GM12878 (cell line): Measurements from ENCODE around the gene KAT2B. TPM values are rescaled to one million over a fixed set of nuclear protein-coding genes. Genes with fewer than 3 reads are reported as not detected.

Experiments used
- ATAC-seq: fragments of 200-7000 bp; cut with Tn5 transposase; 3 replicates; pipeline ENCODE4 v1.9.1; 2020; ENCODE audit warnings: mild to moderate bottlenecking, moderate library complexity
- BruUV-seq: library from RNA; stranded (reverse); fragments of 400-500 nt; replicated peaks from 2 replicates; lab custom pipeline; 2021; lab: Mats Ljungman, UMichigan
- CTCF ChIA-PET: fragments of 300-600 bp; sonication (Branson Sonifier 250); formaldehyde crosslinking; extraction: SDS; loops from one replicate; lab custom pipeline; 2021; ENCODE audit warnings: inconsistent platforms; lab: Yijun Ruan, JAX
- POLR2A ChIA-PET: fragments of 350-600 bp; formaldehyde crosslinking; extraction: SDS; loops from one replicate; lab custom pipeline; 2021; ENCODE audit warnings: inconsistent platforms; lab: Charles Lee
- RAD21 ChIA-PET: fragments of 300-600 bp; sonication (Branson Sonifier 250); formaldehyde crosslinking; loops from one replicate; lab custom pipeline; 2023; ENCODE audit warnings: antibody characterized with exemption; ENCODE audit not compliant: unreplicated experiment; lab: Charles Lee
- SMC1A ChIA-PET: fragments of 300-600 bp; sonication (Branson Sonifier 250); formaldehyde crosslinking; loops from one replicate; lab custom pipeline; 2023; ENCODE audit not compliant: unreplicated experiment, uncharacterized antibody; lab: Charles Lee
- DNase-seq: peaks from one replicate; pipeline ENCODE4 v3.0.0-alpha.2; 2011; ENCODE audit warnings: low read depth, low spot score
- FAIRE-seq: peaks from 3 replicates; lab custom pipeline; 2011; peaks lifted over from hg19 to GRCh38; lab: Jason Lieb, UNC
- H2AFZ ChIP-seq: 2 replicates; pipeline ENCODE4 v1.6.0; 2011; ENCODE audit warnings: low read depth, low read length, control low read depth; ENCODE audit not compliant: control insufficient read depth
- H3K27ac ChIP-seq: 2 replicates; pipeline ENCODE4 v1.5.1; 2011; ENCODE audit warnings: control low read depth; ENCODE audit not compliant: control insufficient read depth, insufficient read depth
- H3K27me3 ChIP-seq, 2 experiments: replicated peaks in 1 of 2; 2 replicates each; pipeline versions ENCODE4 v1.6.0 to v1.6.1; 2011; ENCODE audit warnings: low read length in 1 of 2; ENCODE audit not compliant: control insufficient read depth in 2 of 2, insufficient read depth in 2 of 2
- H3K36me3 ChIP-seq, 2 experiments: 2 replicates each; pipeline ENCODE4 v1.5.1; 2011; ENCODE audit warnings: low read length in 1 of 2; ENCODE audit not compliant: control insufficient read depth in 2 of 2, insufficient read depth in 2 of 2
- H3K4me1 ChIP-seq: 2 replicates; pipeline ENCODE4 v1.6.1; 2011; ENCODE audit warnings: mild to moderate bottlenecking, low read length, moderate library complexity, mixed read lengths; ENCODE audit not compliant: control insufficient read depth, insufficient read depth
- H3K4me2 ChIP-seq: 2 replicates; pipeline ENCODE4 v1.6.0; 2011; ENCODE audit warnings: control low read depth; ENCODE audit not compliant: control insufficient read depth, insufficient read depth
- H3K4me3 ChIP-seq: fragments of 200-600 bp; sonication (generic); 2 replicates; pipeline ENCODE4 v1.5.1; 2016
- H3K79me2 ChIP-seq: 2 replicates; pipeline ENCODE4 v1.6.0; 2011; ENCODE audit warnings: low read length; ENCODE audit not compliant: control insufficient read depth, insufficient read depth
- H3K9ac ChIP-seq: 2 replicates; pipeline ENCODE4 v1.8.0; 2011; ENCODE audit warnings: low read length, control low read depth, mixed read lengths; ENCODE audit not compliant: control insufficient read depth, insufficient read depth
- H3K9me3 ChIP-seq: replicated peaks from 3 replicates; pipeline ENCODE4 v1.5.1; 2011; ENCODE audit warnings: mild to moderate bottlenecking, low read length; ENCODE audit not compliant: control insufficient read depth, insufficient read depth
- H4K20me1 ChIP-seq: 2 replicates; pipeline ENCODE4 v1.6.0; 2011; ENCODE audit not compliant: control insufficient read depth, insufficient read depth
- ATF7 ChIP-seq: fragments of 450-650 bp; IDR thresholded peaks from 2 replicates; pipeline ENCODE4 v1.6.1; 2016; ENCODE audit warnings: low read depth, mild to moderate bottlenecking
- BMI1 ChIP-seq: fragments of 450-650 bp; IDR thresholded peaks from 2 replicates; pipeline ENCODE4 v1.6.1; 2016; ENCODE audit warnings: mild to moderate bottlenecking, moderate library complexity, borderline replicate concordance
- CEBPB ChIP-seq, 2 experiments: fragments of 150-350 bp in 1 of 2; IDR thresholded peaks; 2 replicates each; pipeline ENCODE4 v1.6.1; 2012 to 2014; ENCODE audit warnings: low read depth in 2 of 2, low read length in 2 of 2, borderline replicate concordance in 1 of 2, inconsistent platforms in 1 of 2
- EP300 ChIP-seq, 2 experiments: fragments of 150-350 bp in 1 of 2; IDR thresholded peaks; 2 replicates each; pipeline ENCODE4 v1.6.1; 2011 to 2012; ENCODE audit warnings: low read depth in 2 of 2, low read length in 2 of 2, borderline replicate concordance in 1 of 2, improper control_type of control experiment in 1 of 2, inconsistent platforms in 1 of 2; ENCODE audit not compliant: control insufficient read depth in 1 of 2
- HDGF ChIP-seq: fragments of 450-650 bp; IDR thresholded peaks from 2 replicates; pipeline ENCODE4 v1.6.1; 2016; ENCODE audit warnings: antibody characterized with exemption
- JUND ChIP-seq: IDR thresholded peaks from 2 replicates; pipeline ENCODE4 v1.6.1; 2012; ENCODE audit warnings: low read depth, mild to moderate bottlenecking, low read length, improper control_type of control experiment, moderate library complexity
- MEF2B ChIP-seq: fragments of 450-650 bp; IDR thresholded peaks from 2 replicates; pipeline ENCODE4 v1.6.1; 2018; ENCODE audit warnings: mild to moderate bottlenecking, moderate library complexity; ENCODE audit not compliant: partially characterized antibody, poor library complexity, severe bottlenecking
- MTA2 ChIP-seq: fragments of 450-650 bp; IDR thresholded peaks from 2 replicates; pipeline ENCODE4 v1.6.1; 2016; ENCODE audit warnings: low read depth, mild to moderate bottlenecking, moderate library complexity
- MYB ChIP-seq: fragments of 150-350 bp; IDR thresholded peaks from 2 replicates; pipeline ENCODE4 v1.6.1; 2014; ENCODE audit warnings: mild to moderate bottlenecking, low read depth, low read length, borderline replicate concordance
- MYC ChIP-seq: IDR thresholded peaks from 2 replicates; pipeline ENCODE4 v1.6.1; 2011; ENCODE audit warnings: mild to moderate bottlenecking, low read length, moderate library complexity, inconsistent platforms; ENCODE audit not compliant: insufficient read depth, insufficient replicate concordance, insufficient read length, severe bottlenecking
- RCOR1 ChIP-seq: conservative IDR thresholded peaks from 2 replicates; pipeline ENCODE4 v1.6.1; 2012; ENCODE audit warnings: low read depth, low read length, improper control_type of control experiment
- SMAD5 ChIP-seq: IDR thresholded peaks from 2 replicates; pipeline ENCODE4 v1.6.1; 2016; ENCODE audit warnings: antibody characterized with exemption, low read depth
- SMC3 ChIP-seq: IDR thresholded peaks from 2 replicates; pipeline ENCODE4 v1.6.1; 2011; ENCODE audit warnings: low read length, improper control_type of control experiment, borderline replicate concordance
- SREBF1 ChIP-seq: IDR thresholded peaks from 2 replicates; pipeline ENCODE4 v1.6.1; 2012; ENCODE audit warnings: mild to moderate bottlenecking, low read length
- TCF12 ChIP-seq: IDR thresholded peaks from 2 replicates; pipeline ENCODE4 v1.6.1; 2011; ENCODE audit warnings: low read depth, mild to moderate bottlenecking, low read length
- WRNIP1 ChIP-seq: IDR thresholded peaks from 2 replicates; pipeline ENCODE4 v1.6.1; 2011; ENCODE audit warnings: low read depth, low read length, improper control_type of control experiment, borderline replicate concordance
- YY1 ChIP-seq: IDR thresholded peaks from 2 replicates; pipeline ENCODE4 v1.6.1; 2011; ENCODE audit warnings: low read depth, mild to moderate bottlenecking, low read length
- WGBS: methylation state at CpG from one replicate; pipeline ENCODE4 v1.1.6; 2016; ENCODE audit warnings: low lambda C conversion rate; ENCODE audit not compliant: insufficient replicate concordance, insufficient coverage; ENCODE audit errors: missing lambda C conversion rate; 5-methylcytosine and 5-hydroxymethylcytosine counted together
- in situ Hi-C: fragments of 300-500 bp; cut with MboI; formaldehyde crosslinking; loops from 9 replicates; pipeline ENCODE4 v1.14.3; 2018; ENCODE audit warnings: mixed read lengths
- intact Hi-C: fragments of 100-400 bp; cut with micrococcal nuclease; formaldehyde crosslinking; loops from one replicate; pipeline ENCODE4 v1.14.2; 2022; ENCODE audit not compliant: unreplicated experiment
- polyA plus RNA-seq, 11 experiments: library from polyadenylated mRNA; depleted of rRNA in 4 of 11; unstranded in 6 of 11; stranded (reverse) in 5 of 11; fragments of >200 nt; fragmentation: Nextera tagmentation in 4 of 11; fragmentation: Illumina TruSeq in 1 of 11; extraction: Ambion mirVana in 4 of 11; extraction: Trizol in 1 of 11; gene quantifications; 1 replicate in 1 of 11; 2 replicates in 10 of 11; pipeline versions ENCODE4 v1.2.1 to v1.2.3, GENCODE V29; 2011 to 2016; ENCODE audit warnings: inconsistent platforms in 2 of 11, missing spikeins in 2 of 11, low read depth in 1 of 11
- total RNA-seq, 4 experiments: library from RNA; depleted of rRNA in 3 of 4; stranded (reverse); fragments of >200 nt in 3 of 4; fragmentation: Illumina TruSeq in 1 of 4; extraction: Trizol in 1 of 4; gene quantifications; 2 replicates each; pipeline versions ENCODE4 v1.2.1 to v1.2.3, GENCODE V29; 2013 to 2021
- TF ChIP-seq, protein P1 (sequence below): IDR thresholded peaks from 2 replicates; pipeline ENCODE4 v1.6.1; 2012; ENCODE audit warnings: low read length, inconsistent platforms
- TF ChIP-seq, protein P2 (sequence below): fragments of 450-650 bp; IDR thresholded peaks from 2 replicates; pipeline ENCODE4 v1.6.1; 2018; ENCODE audit warnings: borderline replicate concordance, mild to moderate bottlenecking; ENCODE audit not compliant: partially characterized antibody
- TF ChIP-seq, protein P3 (sequence below): fragments of 450-650 bp; IDR thresholded peaks from 2 replicates; pipeline ENCODE4 v1.6.1; 2016; ENCODE audit warnings: mild to moderate bottlenecking

The KAT2B gene
- total and polyA plus RNA-seq, 10 of the 15 experiments (the other 5 are each of a cell fraction or from before 2014, with no cell fraction given): 2.9 to 15.2 (median 10.2) TPM

DNA sequence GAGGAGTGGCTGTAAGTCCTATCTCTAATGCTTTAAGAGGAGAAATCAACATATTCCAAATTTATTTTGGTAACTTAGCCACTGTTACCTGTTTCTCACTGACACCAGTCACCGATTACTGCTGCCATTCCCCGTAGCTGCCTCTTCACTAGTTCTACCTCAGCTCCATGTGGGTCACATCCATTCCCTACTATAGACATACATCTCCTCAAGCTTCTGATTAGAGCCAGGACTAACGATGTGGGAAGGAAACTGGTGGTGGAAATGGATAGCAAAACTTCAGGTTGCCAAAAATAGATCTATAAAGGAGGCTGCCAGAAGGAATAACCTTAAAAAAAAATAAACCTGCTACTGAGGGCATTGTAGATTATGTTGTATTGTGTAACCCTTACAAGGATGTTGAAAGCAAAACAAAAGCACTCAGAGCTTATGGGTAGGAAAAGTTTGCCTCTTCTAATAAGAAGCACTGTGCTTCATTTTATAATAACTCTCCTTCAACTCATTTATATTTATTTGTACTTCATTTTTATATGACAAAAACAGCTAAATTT is 56.0 kb downstream of the KAT2B start:
- Histone ChIP-seq H3K27ac (no peak overlapping the region), H3K27me3 (no peaks in the 10 kb centered on the region), H3K4me3 (no peak overlapping the region), H4K20me1 (no peaks in the 10 kb centered on the region), H3K4me1 (no peaks in the 10 kb centered on the region), H3K9me3 (no peaks in the 10 kb centered on the region), H3K9ac (no peak overlapping the region), H3K36me3 (0 out of 4 replicates have a peak, but pooled peaks cover 0 to 3% of the 10 kb centered on the region in 2 experiments), H3K4me2 (no peak overlapping the region), H3K79me2 (no peaks in the 10 kb centered on the region), H2AFZ (no peak overlapping the region)
- RAD21 ChIA-PET: no interaction called here
- in situ Hi-C loops: no loop called here
- DNase-seq (no peak), ATAC-seq (no peak), FAIRE-seq (no peak)
- no peak for TF ChIP-seq MTA2
- no peak for TF ChIP-seq ATF7
- no peak for TF ChIP-seq RCOR1
- TF ChIP-seq, protein P1, sequence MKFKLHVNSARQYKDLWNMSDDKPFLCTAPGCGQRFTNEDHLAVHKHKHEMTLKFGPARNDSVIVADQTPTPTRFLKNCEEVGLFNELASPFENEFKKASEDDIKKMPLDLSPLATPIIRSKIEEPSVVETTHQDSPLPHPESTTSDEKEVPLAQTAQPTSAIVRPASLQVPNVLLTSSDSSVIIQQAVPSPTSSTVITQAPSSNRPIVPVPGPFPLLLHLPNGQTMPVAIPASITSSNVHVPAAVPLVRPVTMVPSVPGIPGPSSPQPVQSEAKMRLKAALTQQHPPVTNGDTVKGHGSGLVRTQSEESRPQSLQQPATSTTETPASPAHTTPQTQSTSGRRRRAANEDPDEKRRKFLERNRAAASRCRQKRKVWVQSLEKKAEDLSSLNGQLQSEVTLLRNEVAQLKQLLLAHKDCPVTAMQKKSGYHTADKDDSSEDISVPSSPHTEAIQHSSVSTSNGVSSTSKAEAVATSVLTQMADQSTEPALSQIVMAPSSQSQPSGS: no peak
- TF ChIP-seq CEBPB (IDR thresholded peaks at IDR 0.05; ENCODE audit: borderline replicate concordance in 1 of 2, low read depth in 2 of 2, low read length in 2 of 2): no peak
- TF ChIP-seq BMI1: no peak
- TF ChIP-seq SMC3: no peak
- no peak for TF ChIP-seq YY1
- TF ChIP-seq EP300 (IDR thresholded peaks at IDR 0.05; ENCODE audit: borderline replicate concordance in 1 of 2, control insufficient read depth in 1 of 2, low read depth in 2 of 2, low read length in 2 of 2): no peak
- no peak for TF ChIP-seq MYC
- no peak for TF ChIP-seq SREBF1
- TF ChIP-seq SMAD5: no peak
- TF ChIP-seq HDGF: no peak
- TF ChIP-seq, protein P2, sequence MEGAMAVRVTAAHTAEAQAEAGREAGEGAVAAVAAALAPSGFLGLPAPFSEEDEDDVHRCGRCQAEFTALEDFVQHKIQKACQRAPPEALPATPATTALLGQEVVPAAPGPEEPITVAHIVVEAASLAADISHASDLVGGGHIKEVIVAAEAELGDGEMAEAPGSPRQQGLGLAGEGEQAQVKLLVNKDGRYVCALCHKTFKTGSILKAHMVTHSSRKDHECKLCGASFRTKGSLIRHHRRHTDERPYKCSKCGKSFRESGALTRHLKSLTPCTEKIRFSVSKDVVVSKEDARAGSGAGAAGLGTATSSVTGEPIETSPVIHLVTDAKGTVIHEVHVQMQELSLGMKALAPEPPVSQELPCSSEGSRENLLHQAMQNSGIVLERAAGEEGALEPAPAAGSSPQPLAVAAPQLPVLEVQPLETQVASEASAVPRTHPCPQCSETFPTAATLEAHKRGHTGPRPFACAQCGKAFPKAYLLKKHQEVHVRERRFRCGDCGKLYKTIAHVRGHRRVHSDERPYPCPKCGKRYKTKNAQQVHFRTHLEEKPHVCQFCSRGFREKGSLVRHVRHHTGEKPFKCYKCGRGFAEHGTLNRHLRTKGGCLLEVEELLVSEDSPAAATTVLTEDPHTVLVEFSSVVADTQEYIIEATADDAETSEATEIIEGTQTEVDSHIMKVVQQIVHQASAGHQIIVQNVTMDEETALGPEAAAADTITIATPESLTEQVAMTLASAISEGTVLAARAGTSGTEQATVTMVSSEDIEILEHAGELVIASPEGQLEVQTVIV: no peak
- TF ChIP-seq, protein P3, sequence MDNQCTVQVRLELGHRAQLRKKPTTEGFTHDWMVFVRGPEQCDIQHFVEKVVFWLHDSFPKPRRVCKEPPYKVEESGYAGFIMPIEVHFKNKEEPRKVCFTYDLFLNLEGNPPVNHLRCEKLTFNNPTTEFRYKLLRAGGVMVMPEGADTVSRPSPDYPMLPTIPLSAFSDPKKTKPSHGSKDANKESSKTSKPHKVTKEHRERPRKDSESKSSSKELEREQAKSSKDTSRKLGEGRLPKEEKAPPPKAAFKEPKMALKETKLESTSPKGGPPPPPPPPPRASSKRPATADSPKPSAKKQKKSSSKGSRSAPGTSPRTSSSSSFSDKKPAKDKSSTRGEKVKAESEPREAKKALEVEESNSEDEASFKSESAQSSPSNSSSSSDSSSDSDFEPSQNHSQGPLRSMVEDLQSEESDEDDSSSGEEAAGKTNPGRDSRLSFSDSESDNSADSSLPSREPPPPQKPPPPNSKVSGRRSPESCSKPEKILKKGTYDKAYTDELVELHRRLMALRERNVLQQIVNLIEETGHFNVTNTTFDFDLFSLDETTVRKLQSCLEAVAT: no peak
- no peak for TF ChIP-seq MEF2B
- no peak for TF ChIP-seq MYB
- TF ChIP-seq WRNIP1: no peak
- no peak for TF ChIP-seq JUND
- TF ChIP-seq TCF12: no peak
- WGBS: 82% methylated on average over 3 of the region's 3 CpGs
- intact Hi-C loops: no loop called here
- BruUV-seq: no TSS peak
- POLR2A ChIA-PET: interaction anchor here (0.7 kb wide), 1 partner anchor 10 kb away, joined by 3 read pairs; no protein-coding TSS in a partner anchor
- CTCF ChIA-PET: interaction anchor here (0.7 kb wide), 1 partner anchor 20 kb away, joined by 3 read pairs; no protein-coding TSS in a partner anchor
- SMC1A ChIA-PET: interaction anchor here (1.2 to 1.8 kb wide), 4 partner anchors 9 to 73 kb away, joined by 3 to 6 read pairs (median 4); no protein-coding TSS in a partner anchor
